Activated B cell treated with CpG ODN at 0.5 μM for 24 hours (primary cell): ENCODE measurements around the gene PGLYRP2. TPM values are rescaled to one million over a fixed set of nuclear protein-coding genes. Genes with fewer than 3 reads are reported as not detected.

ENCODE experiments used
- ATAC-seq: fragments of 200-7000 bp; cut with Tn5 transposase; one replicate; pipeline ENCODE4 v1.10.0; 2021; ENCODE audit warnings: low read depth, mild to moderate bottlenecking, moderate library complexity
- CTCF ChIA-PET: fragments of 350-600 bp; sonication (Branson Sonifier 250); formaldehyde crosslinking; loops from one replicate; lab custom pipeline; 2021; ENCODE audit warnings: antibody characterized with exemption; lab: Charles Lee
- POLR2A ChIA-PET: fragments of 350-600 bp; sonication (Branson Sonifier 250); formaldehyde crosslinking; loops from one replicate; lab custom pipeline; 2021; ENCODE audit warnings: antibody characterized with exemption; lab: Charles Lee
- DNase-seq: peaks from one replicate; pipeline ENCODE4 v3.0.0; 2022
- H3K27ac Mint-ChIP-seq: one replicate; pipeline ENCODE4 v1.8.0; 2020; ENCODE audit warnings: mixed read lengths
- H3K27me3 Mint-ChIP-seq: one replicate; pipeline ENCODE4 v1.8.0; 2021; ENCODE audit warnings: mixed read lengths
- H3K36me3 Mint-ChIP-seq: one replicate; pipeline ENCODE4 v1.8.0; 2021; ENCODE audit warnings: low read depth, mixed read lengths
- H3K4me1 Mint-ChIP-seq: one replicate; pipeline ENCODE4 v1.8.0; 2021; ENCODE audit warnings: mixed read lengths
- H3K4me3 Mint-ChIP-seq: one replicate; pipeline ENCODE4 v1.8.0; 2020; ENCODE audit warnings: mild to moderate bottlenecking, mixed read lengths
- H3K9me3 Mint-ChIP-seq: one replicate; pipeline ENCODE4 v1.8.0; 2020; ENCODE audit warnings: mixed read lengths
- intact Hi-C: fragments of 100-400 bp; cut with micrococcal nuclease; formaldehyde crosslinking; loops from one replicate; pipeline ENCODE4 v1.15.1; 2024
- total RNA-seq: library from RNA; stranded (reverse); gene quantifications from 2 replicates; pipeline ENCODE4 v1.2.3, GENCODE V29; 2022
- TF ChIP-seq, protein P1 (sequence below): fragments of 200-600 bp; IDR thresholded peaks from one replicate; pipeline ENCODE4 v1.8.0; 2022; ENCODE audit warnings: antibody characterized with exemption, mild to moderate bottlenecking

PGLYRP2 gene
- total RNA-seq, 1 donor from 2014 or later: not detected

DNA sequence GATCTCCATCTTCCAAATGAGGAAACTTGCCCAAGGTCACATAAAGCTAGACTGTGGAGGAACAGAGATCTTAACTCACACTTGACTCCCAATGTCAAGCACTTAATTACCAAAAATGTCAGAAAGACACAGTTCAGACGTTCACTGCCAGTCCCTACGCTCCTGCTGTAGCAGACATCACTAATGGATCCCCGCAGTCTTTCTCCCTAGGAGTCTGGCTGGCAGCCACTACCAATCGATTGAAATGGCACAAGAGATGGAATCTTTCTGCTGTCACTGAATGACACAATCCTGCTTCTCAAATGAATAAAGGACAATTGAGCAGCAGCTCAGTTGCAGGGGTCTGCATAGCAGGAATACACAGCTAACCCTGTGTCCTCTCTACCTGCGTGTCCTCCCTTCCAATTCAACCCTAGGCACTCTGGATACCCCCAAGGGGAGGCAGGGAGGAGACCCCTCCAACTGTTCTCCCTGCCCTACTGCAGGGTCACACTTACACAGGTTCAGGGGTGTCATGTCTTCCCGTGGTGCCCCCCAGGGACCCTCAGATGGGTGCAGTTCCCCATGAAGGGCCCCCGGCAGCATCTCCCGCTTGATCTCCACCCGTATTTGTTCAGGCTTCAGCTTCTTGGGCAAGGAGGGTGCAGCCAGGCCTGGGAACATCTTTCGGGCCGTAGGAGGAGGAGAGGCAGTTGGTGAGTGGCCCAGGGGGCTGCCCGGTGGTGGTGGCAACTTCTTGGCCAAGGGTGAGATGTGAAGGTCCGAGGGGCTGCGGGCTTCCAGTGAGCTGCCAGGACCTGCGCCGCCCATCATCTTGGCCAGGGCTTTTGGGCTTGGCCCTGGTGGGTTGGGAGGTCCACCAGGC is 52.6 kb downstream of the PGLYRP2 start:
- TF ChIP-seq, protein P1, sequence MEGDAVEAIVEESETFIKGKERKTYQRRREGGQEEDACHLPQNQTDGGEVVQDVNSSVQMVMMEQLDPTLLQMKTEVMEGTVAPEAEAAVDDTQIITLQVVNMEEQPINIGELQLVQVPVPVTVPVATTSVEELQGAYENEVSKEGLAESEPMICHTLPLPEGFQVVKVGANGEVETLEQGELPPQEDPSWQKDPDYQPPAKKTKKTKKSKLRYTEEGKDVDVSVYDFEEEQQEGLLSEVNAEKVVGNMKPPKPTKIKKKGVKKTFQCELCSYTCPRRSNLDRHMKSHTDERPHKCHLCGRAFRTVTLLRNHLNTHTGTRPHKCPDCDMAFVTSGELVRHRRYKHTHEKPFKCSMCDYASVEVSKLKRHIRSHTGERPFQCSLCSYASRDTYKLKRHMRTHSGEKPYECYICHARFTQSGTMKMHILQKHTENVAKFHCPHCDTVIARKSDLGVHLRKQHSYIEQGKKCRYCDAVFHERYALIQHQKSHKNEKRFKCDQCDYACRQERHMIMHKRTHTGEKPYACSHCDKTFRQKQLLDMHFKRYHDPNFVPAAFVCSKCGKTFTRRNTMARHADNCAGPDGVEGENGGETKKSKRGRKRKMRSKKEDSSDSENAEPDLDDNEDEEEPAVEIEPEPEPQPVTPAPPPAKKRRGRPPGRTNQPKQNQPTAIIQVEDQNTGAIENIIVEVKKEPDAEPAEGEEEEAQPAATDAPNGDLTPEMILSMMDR: no peak
- CTCF ChIA-PET: no interaction called here

DNA sequence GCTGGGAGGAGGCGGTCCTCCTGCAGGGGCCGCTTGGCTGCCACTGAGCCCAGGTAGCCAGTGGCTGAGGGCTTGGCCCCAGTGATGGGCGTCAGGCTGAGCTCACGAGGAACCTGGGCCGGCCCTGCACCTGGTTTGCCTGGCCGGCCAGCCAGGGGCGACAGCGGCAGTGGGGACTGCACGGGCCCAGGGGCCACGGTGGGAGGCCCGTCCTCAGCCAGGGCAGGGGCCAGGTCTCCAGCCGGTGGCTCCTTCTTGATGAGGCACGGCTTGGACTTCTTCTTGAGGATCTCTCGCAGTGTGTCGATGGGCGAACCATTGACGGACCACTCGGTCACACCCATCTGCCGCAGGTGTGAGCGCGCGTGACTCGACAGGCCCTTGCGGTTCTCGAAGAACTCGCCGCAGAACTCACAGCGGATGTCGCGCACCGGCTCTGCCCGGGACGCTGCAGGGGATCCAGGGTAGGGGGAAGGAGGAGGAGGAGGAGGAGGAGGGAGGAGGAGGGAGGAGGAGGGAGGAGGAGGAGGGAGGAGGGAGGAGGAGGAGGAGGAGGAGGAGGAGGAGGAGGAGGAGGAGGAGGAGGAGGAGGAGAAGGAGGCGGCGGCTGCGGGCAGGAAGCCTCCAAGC is 53.9 kb downstream of the PGLYRP2 start:
- TF ChIP-seq, protein P1: no peak
- H3K36me3 Mint-ChIP-seq: peaks cover 56% of the 10 kb centered on the region
- POLR2A ChIA-PET: no interaction called here
- no peak overlapping the region for H3K27ac Mint-ChIP-seq
- CTCF ChIA-PET: no interaction called here
- H3K27me3 Mint-ChIP-seq: no peaks in the 10 kb centered on the region
- ATAC-seq: no peak
- H3K9me3 Mint-ChIP-seq: no peaks in the 10 kb centered on the region
- H3K4me3 Mint-ChIP-seq: no peak overlapping the region
- H3K4me1 Mint-ChIP-seq: peaks cover 5% of the 10 kb centered on the region
- intact Hi-C loops: no loop called here
- DNase-seq: no peak

More for the DNA sequence above, 52.6 kb downstream of the PGLYRP2 start:
- Mint-ChIP-seq H3K9me3 (no peaks in the 10 kb centered on the region), H3K36me3 (peaks cover 56% of the 10 kb centered on the region), H3K27ac (no peak overlapping the region), H3K4me3 (no peak overlapping the region), H3K4me1 (peaks cover 17% of the 10 kb centered on the region), H3K27me3 (no peaks in the 10 kb centered on the region)
- intact Hi-C loops: no loop called here
- DNase-seq (no peak), ATAC-seq (no peak)
- POLR2A ChIA-PET: no interaction called here

DNA sequence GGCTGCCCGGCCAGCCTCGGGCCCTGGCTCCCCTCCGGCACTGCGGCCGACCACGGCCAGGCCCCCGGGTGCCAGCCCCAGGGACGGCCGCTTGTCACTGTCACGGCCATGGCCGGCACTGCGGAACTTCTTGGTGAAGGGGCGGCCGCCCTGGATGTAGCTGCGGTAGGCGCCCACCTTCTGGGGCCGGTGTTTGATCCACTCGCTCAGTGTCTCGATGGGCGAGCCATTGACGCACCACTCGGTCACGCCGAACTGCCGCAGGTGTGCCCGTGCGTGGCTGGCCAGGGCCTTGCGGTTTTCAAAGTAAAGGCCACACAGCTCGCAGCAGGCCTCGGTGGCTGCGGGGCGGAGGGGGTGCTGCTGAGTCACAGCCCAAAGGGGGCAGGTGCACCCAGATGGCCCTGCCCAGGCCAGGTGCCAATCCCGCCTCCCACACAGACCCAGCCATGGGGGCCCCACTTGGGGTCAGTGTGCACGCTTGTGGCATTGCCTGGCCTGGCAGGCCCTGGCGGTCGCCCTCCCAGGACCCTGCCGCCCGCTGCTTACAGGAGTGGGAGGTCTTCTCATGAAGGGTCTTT is 54.5 kb downstream of the PGLYRP2 start:
- H3K27me3 Mint-ChIP-seq: no peaks in the 10 kb centered on the region
- H3K4me1 Mint-ChIP-seq: peaks cover 2% of the 10 kb centered on the region
- intact Hi-C loops: no loop called here
- TF ChIP-seq, protein P1: no peak
- no peak overlapping the region for H3K27ac Mint-ChIP-seq
- CTCF ChIA-PET: no interaction called here
- no peak for DNase-seq
- H3K4me3 Mint-ChIP-seq: no peak overlapping the region
- H3K36me3 Mint-ChIP-seq: peaks cover 54% of the 10 kb centered on the region
- no peaks in the 10 kb centered on the region for H3K9me3 Mint-ChIP-seq
- POLR2A ChIA-PET: no interaction called here
- no peak for ATAC-seq

DNA sequence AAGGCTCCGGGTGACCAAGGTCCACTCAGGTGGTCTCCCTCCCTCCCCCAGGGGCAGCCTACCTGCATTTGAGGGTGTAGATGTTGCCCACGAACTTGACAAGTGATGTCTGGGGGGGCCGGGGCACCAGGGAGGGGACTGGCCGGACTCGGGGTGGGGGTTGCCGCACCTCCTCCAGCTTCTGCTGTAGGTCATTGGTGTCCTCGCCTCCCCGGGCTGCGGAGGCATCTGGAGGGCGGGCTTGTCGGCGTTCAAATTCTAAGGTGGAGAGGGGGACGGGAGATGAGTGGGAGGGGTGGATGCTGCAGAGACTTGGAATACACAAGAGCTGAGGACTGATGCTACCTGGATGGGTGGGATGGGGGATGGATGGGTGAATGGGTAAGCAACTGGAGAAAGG is 55.2 kb downstream of the PGLYRP2 start:
- no peak overlapping the region for H3K27ac Mint-ChIP-seq
- H3K36me3 Mint-ChIP-seq: peaks cover 54% of the 10 kb centered on the region
- ChIA-PET CTCF (no interaction called here), POLR2A (no interaction called here)
- no peaks in the 10 kb centered on the region for H3K27me3 Mint-ChIP-seq
- intact Hi-C loops: no loop called here
- H3K4me3 Mint-ChIP-seq: no peak overlapping the region
- no peak for DNase-seq
- TF ChIP-seq, protein P1: no peak
- no peaks in the 10 kb centered on the region for H3K9me3 Mint-ChIP-seq
- H3K4me1 Mint-ChIP-seq: peaks cover 8% of the 10 kb centered on the region
- no peak for ATAC-seq

DNA sequence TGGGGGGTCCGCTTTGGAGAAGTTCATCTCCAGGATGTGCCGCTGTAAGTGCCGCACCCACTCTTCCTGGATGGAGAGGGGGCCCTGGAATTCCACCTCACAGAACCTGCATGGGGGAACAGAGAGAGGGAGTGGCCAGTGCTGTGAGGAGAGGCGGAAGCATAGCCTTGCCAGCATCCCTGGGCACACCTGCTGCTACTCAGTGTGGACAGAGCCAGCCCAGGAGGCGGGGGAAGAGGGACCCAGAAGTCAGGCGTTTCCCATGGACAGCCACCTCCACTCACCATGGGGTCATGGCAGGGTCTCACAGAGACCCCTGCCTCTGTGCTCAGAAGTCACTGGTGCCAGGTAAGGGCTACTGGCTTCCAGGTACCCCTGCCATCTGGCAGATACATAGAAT is 56.2 kb downstream of the PGLYRP2 start:
- POLR2A ChIA-PET: no interaction called here
- CTCF ChIA-PET: no interaction called here
- intact Hi-C loops: no loop called here
- Mint-ChIP-seq H3K27me3 (no peaks in the 10 kb centered on the region), H3K9me3 (no peaks in the 10 kb centered on the region), H3K27ac (no peak overlapping the region), H3K36me3 (peaks cover 60% of the 10 kb centered on the region), H3K4me3 (no peak overlapping the region), H3K4me1 (peaks cover 13% of the 10 kb centered on the region)
- ATAC-seq (no peak), DNase-seq (no peak)
- TF ChIP-seq, protein P1: no peak
